Heart left ventricle (tissue), 16 donors: ENCODE measurements around the gene FA2H. TPM values are rescaled to one million over a fixed set of nuclear protein-coding genes. Genes with fewer than 3 reads are reported as not detected.
A peak's percentile ranks its signal among the peaks of the same experiment; 100 is the strongest.

ENCODE experiments used
- ATAC-seq, 4 donors: fragments of 200-7000 bp; cut with Tn5 transposase; one replicate each; pipeline ENCODE4 v1.9.1; 2020 to 2022; ENCODE audit warnings: moderate library complexity in 4 of 4, mild to moderate bottlenecking in 3 of 4, moderate number of reproducible peaks in 1 of 4
- DNase-seq, 5 donors: peaks; one replicate each; pipeline ENCODE4 v3.0.0-alpha.2; 2020
- H3K27ac ChIP-seq, 12 donors: fragments of 200-600 bp; sonication (generic) in 4 of 12; one replicate each; pipeline versions ENCODE4 v1.5.0 to v1.8.0; 2016 to 2022; ENCODE audit warnings: mild to moderate bottlenecking in 2 of 12
- H3K27me3 ChIP-seq, 9 donors: fragments of 200-600 bp; sonication (generic) in 2 of 9; one replicate each; pipeline versions ENCODE4 v1.5.1 to v1.8.0; 2016 to 2022; ENCODE audit warnings: mild to moderate bottlenecking in 3 of 9
- H3K36me3 ChIP-seq, 9 donors: fragments of 200-600 bp; sonication (generic) in 2 of 9; one replicate each; pipeline versions ENCODE4 v1.5.0 to v1.8.0; 2018 to 2022; ENCODE audit warnings: mild to moderate bottlenecking in 2 of 9
- H3K4me1 ChIP-seq, 12 donors: fragments of 200-600 bp; sonication (generic) in 4 of 12; one replicate each; pipeline versions ENCODE4 v1.5.0 to v1.8.0; 2016 to 2022; ENCODE audit warnings: mild to moderate bottlenecking in 3 of 12
- H3K4me3 ChIP-seq, 12 donors: fragments of 200-600 bp; sonication (generic) in 4 of 12; one replicate each; pipeline versions ENCODE4 v1.5.0 to v1.8.0; 2017 to 2022; ENCODE audit warnings: mild to moderate bottlenecking in 9 of 12, moderate library complexity in 4 of 12
- H3K9me3 ChIP-seq, 12 donors: fragments of 200-600 bp; sonication (generic) in 4 of 12; one replicate each; pipeline versions ENCODE4 v1.5.0 to v1.8.0; 2016 to 2022; ENCODE audit warnings: mild to moderate bottlenecking in 1 of 12
- CTCF ChIP-seq, 12 donors: fragments of 200-600 bp; sonication (generic) in 4 of 12; IDR thresholded peaks; one replicate each; pipeline versions ENCODE4 v1.5.0 to v1.8.0; 2018 to 2022; ENCODE audit warnings: antibody characterized with exemption in 12 of 12, mild to moderate bottlenecking in 5 of 12
- POLR2A ChIP-seq, 2 donors: fragments of 450-650 bp; IDR thresholded peaks; one replicate each; pipeline ENCODE4 v1.6.1; 2017; ENCODE audit warnings: antibody characterized with exemption in 2 of 2, mild to moderate bottlenecking in 2 of 2, moderate library complexity in 2 of 2
- WGBS, 4 donors: extraction: QIAGEN DNeasy Blood & Tissue Kit in 2 of 4; methylation state at CpG; one replicate each; pipeline versions ENCODE4 v1.1.5 to v1.1.7; 2013 to 2018; 5-methylcytosine and 5-hydroxymethylcytosine counted together
- intact Hi-C, 10 donors: fragments of 100-400 bp; cut with DNase I; formaldehyde crosslinking; loops; one replicate each; pipeline versions ENCODE4 v1.11.1 to v1.14.2; 2022
- polyA plus RNA-seq, 2 donors: library from polyadenylated mRNA; stranded (reverse); fragments of 200-250 nt; gene quantifications; one replicate each; pipeline ENCODE4 v1.2.3, GENCODE V29; 2013
- total RNA-seq, 9 donors: library from RNA; depleted of rRNA in 2 of 9; stranded (reverse); fragments of >200 nt in 2 of 9; fragmentation: NEBNext Ultra II Directional in 3 of 9; extraction: Animal tissue kit (Norgen Biotek cat#: 25700) in 3 of 9; gene quantifications; one replicate each; pipeline versions ENCODE4 v1.1.0 to v1.2.4, GENCODE V29; 2016 to 2023
- donor health status: ischemic (EF 13 %, LVEDD 7.1; RV severe dilation, severe dysfunction).
- donor health status: healthy with polysubstance abuse.
- donor health status: DM: no; HTN: yes; CAD: no.
- donor health status: DM: no; HTN: no; CAD: no.
- donor health status: ischemic (EF 25% LVEDD 6.9; RV normal size, moderate dysfunction).
- donor health status: ischemic (EF 25% LVEDD 5.7; RV mildly dilated, moderate dysfunction).
- donor health status: healthy.
- donor health status: DM: yes; HTN: yes; CAD: no.
- donor health status: ischemic (EF 35%, LVEDD 5.7; RV mildly dilated, moderate dysfunction).
- donor health status: nonischemic (EF 11% LVEDD 7.7; RV severe dilation, severe dysfunction).
- donor health status: DM: yes; HTN: yes; CAD: no.
- donor health status: PGD.
- donor health status: ischemic (EF 29% LVEDD 5.4; RV normal size, mild dysfunction).
- donor health status: nonischemic (EF 23%, LVEDD 6.1; RV moderate dilation, normal function).

The FA2H gene
- total and polyA plus RNA-seq, 11 donors: 0.04 to 1.9 (median 0.39) TPM; not detected in 7

- H3K9me3 ChIP-seq: no peaks in the 10 kb centered on the region
- H3K4me1 ChIP-seq: no peaks in the 10 kb centered on the region
- intact Hi-C loops: no loop called here
- 77 to 86% (median 82%) methylated on average over 13 of the region's 13 CpGs for WGBS, 4 donors
- peak in 3 of 4 donors; percentile 24 to 62 (median 47) for ATAC-seq
- H3K36me3 ChIP-seq: no peaks in the 10 kb centered on the region
- no peak for DNase-seq
- H3K27me3 ChIP-seq: peaks cover 0 to 12% (median 5%) of the 10 kb centered on the region in 9 donors
- H3K4me3 ChIP-seq: no peak overlapping the region
- no peak overlapping the region for H3K27ac ChIP-seq
- TF ChIP-seq POLR2A (IDR thresholded peaks at IDR 0.05) (no peak), CTCF (IDR thresholded peaks at IDR 0.05) (no peak)
Measured at GRCh38 chr16:74740795-74741304, 33.8 kb downstream of the FA2H start.

GRCh38 chr16:74739275-74739674 is 35.3 kb downstream of the FA2H start:
- TF ChIP-seq POLR2A (IDR thresholded peaks at IDR 0.05) (no peak), CTCF (IDR thresholded peaks at IDR 0.05) (no peak)
- intact Hi-C loops: no loop called here
- no peak for DNase-seq
- no peak overlapping the region for H3K4me3 ChIP-seq
- H3K36me3 ChIP-seq: no peaks in the 10 kb centered on the region
- H3K9me3 ChIP-seq: no peaks in the 10 kb centered on the region
- no peak for ATAC-seq
- H3K4me1 ChIP-seq: no peaks in the 10 kb centered on the region
- no peak overlapping the region for H3K27ac ChIP-seq
- H3K27me3 ChIP-seq: peaks cover 0 to 25% (median 5%) of the 10 kb centered on the region in 9 donors
- WGBS, 4 donors: 75 to 82% (median 78%) methylated on average over 6 of the region's 6 CpGs

- 92 to 98% (median 94%) methylated on average over 7 to 11 of the region's 11 CpGs for WGBS, 4 donors
- TF ChIP-seq CTCF (IDR thresholded peaks at IDR 0.05): no peak
- TF ChIP-seq POLR2A (IDR thresholded peaks at IDR 0.05): no peak
- no peak for ATAC-seq
Measured at GRCh38 chr16:74738816-74739215, 35.8 kb downstream of the FA2H start.

GRCh38 chr16:74738113-74738541 is 36.5 kb downstream of the FA2H start:
- Histone ChIP-seq H3K9me3 (no peaks in the 10 kb centered on the region), H3K4me1 (no peaks in the 10 kb centered on the region), H3K4me3 (no peak overlapping the region), H3K27ac (no peak overlapping the region), H3K27me3 (peaks cover 0 to 25% (median 5%) of the 10 kb centered on the region in 9 donors), H3K36me3 (no peaks in the 10 kb centered on the region)
- 39 to 51% (median 48%) methylated on average over 8 to 10 of the region's 10 CpGs for WGBS, 4 donors
- DNase-seq (no peak), ATAC-seq (peak in 1 of 4 donors; percentile 5)
- intact Hi-C loops: no loop called here
- TF ChIP-seq CTCF (IDR thresholded peaks at IDR 0.05) (no peak), POLR2A (IDR thresholded peaks at IDR 0.05) (no peak)

More at GRCh38 chr16:74738816-74739215, 35.8 kb downstream of the FA2H start:
- Histone ChIP-seq H3K4me3 (no peak overlapping the region), H3K27ac (no peak overlapping the region), H3K9me3 (no peaks in the 10 kb centered on the region), H3K4me1 (no peaks in the 10 kb centered on the region), H3K27me3 (peaks cover 0 to 25% (median 5%) of the 10 kb centered on the region in 9 donors), H3K36me3 (no peaks in the 10 kb centered on the region)
- no peak for DNase-seq
- intact Hi-C loops: no loop called here
